ENCODE data around the gene LSM2. TPM values are rescaled to one million over a fixed set of nuclear protein-coding genes. Genes with fewer than 3 reads are reported as not detected.
"Not testable (repeated sequence)": the region's sequence is repeated elsewhere in the genome, so short reads cannot be mapped to it uniquely, and the experiment has no call there.

The LSM2 gene
- polyA plus RNA-seq, 2 donors, result 25.6 to 42.9 TPM

- 0 to 1% methylated on average over 48 to 52 of the region's 56 CpGs for WGBS, 2 donors
- Histone ChIP-seq H3K36me3 (ENCODE audit: control insufficient read depth in 2 of 2, insufficient read depth in 2 of 2, low read length in 1 of 2) (no peaks in the 10 kb centered on the region), H3K9me3 (ENCODE audit: control insufficient read depth in 2 of 2, insufficient read depth in 1 of 2, low read depth in 1 of 2, low read length in 1 of 2) (no peaks in the 10 kb centered on the region), H3K27ac (ENCODE audit: low read depth in 2 of 2, low read length in 1 of 2) (peak within 1 kb of the TSS; percentile 96 to 99), H3K4me1 (ENCODE audit: control insufficient read depth in 2 of 2, insufficient read depth in 2 of 2, low read length in 1 of 2) (peaks cover 0 to 5% of the 10 kb centered on the region in 2 donors), H3K27me3 (ENCODE audit: control insufficient read depth in 1 of 2, insufficient read depth in 2 of 2, low read length in 2 of 2) (no peaks in the 10 kb centered on the region), H3K4me3 (ENCODE audit: low read depth in 1 of 2, low read length in 2 of 2) (peak within 1 kb of the TSS; percentile 77 to 84)
Measured at GRCh38 chr6:31827286-31828079, 20.7 kb upstream of the LSM2 start, which contains the start of gene HSPA1B. Gene HSPA1B, plus strand, starts transcription at chr6:31827738. Its CDS starts 213 bp downstream, at chr6:31827951.

GRCh38 chr6:31826793-31827285, 20.1 kb upstream of the LSM2 start:
- WGBS, 2 donors, result 1% methylated on average over 13 of the region's 13 CpGs
- Histone ChIP-seq H3K4me3 (ENCODE audit: low read depth in 1 of 2, low read length in 2 of 2) (peak overlapping the region; percentile 77 to 84), H3K4me1 (ENCODE audit: control insufficient read depth in 2 of 2, insufficient read depth in 2 of 2, low read length in 1 of 2) (peaks cover 0 to 5% of the 10 kb centered on the region in 2 donors), H3K27ac (ENCODE audit: low read depth in 2 of 2, low read length in 1 of 2) (peak overlapping the region; percentile 96 to 99), H3K9me3 (ENCODE audit: control insufficient read depth in 2 of 2, insufficient read depth in 1 of 2, low read depth in 1 of 2, low read length in 1 of 2) (no peaks in the 10 kb centered on the region), H3K27me3 (ENCODE audit: control insufficient read depth in 1 of 2, insufficient read depth in 2 of 2, low read length in 2 of 2) (no peaks in the 10 kb centered on the region), H3K36me3 (ENCODE audit: control insufficient read depth in 2 of 2, insufficient read depth in 2 of 2, low read length in 1 of 2) (no peaks in the 10 kb centered on the region)

DNA sequence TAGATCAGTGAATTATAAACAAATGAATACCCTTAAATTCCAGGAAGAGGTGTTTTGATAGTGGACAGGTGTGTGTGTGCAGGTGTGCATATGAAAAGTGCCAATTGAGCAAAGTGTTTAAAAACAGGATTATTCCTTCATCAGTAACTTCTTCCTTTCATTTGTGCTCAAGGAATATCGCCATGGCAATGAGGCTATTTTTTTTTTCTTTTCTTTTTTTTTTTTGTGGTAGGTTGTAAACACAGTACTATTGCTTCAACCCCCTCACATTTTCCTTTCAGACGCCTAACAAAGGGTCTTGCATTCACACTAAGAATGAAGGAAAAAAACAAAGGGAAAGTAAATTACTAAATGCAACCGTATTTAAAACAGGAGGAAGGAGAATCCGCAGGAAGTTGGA, 18.8 kb upstream of the LSM2 start:
- Histone ChIP-seq H3K27me3 (ENCODE audit: control insufficient read depth in 1 of 2, insufficient read depth in 2 of 2, low read length in 2 of 2) (no peaks in the 10 kb centered on the region), H3K36me3 (ENCODE audit: control insufficient read depth in 2 of 2, insufficient read depth in 2 of 2, low read length in 1 of 2) (no peaks in the 10 kb centered on the region), H3K9me3 (ENCODE audit: control insufficient read depth in 2 of 2, insufficient read depth in 1 of 2, low read depth in 1 of 2, low read length in 1 of 2) (no peaks in the 10 kb centered on the region), H3K27ac (ENCODE audit: low read depth in 2 of 2, low read length in 1 of 2) (peak overlapping the region; percentile 96 to 99), H3K4me1 (ENCODE audit: control insufficient read depth in 2 of 2, insufficient read depth in 2 of 2, low read length in 1 of 2) (peaks cover 0 to 2% of the 10 kb centered on the region in 2 donors), H3K4me3 (ENCODE audit: low read depth in 1 of 2, low read length in 2 of 2) (no peak overlapping the region)
- 38 to 47% methylated on average over 4 of the region's 4 CpGs for WGBS, 2 donors

- WGBS, 2 donors, result 53 to 63% methylated on average over 9 of the region's 9 CpGs
- not testable (repeated sequence) for H3K27me3 ChIP-seq (ENCODE audit: control insufficient read depth in 1 of 2, insufficient read depth in 2 of 2, low read length in 2 of 2); H3K4me3 ChIP-seq (ENCODE audit: low read depth in 1 of 2, low read length in 2 of 2); H3K9me3 ChIP-seq (ENCODE audit: control insufficient read depth in 2 of 2, insufficient read depth in 1 of 2, low read depth in 1 of 2, low read length in 1 of 2); H3K36me3 ChIP-seq (ENCODE audit: control insufficient read depth in 2 of 2, insufficient read depth in 2 of 2, low read length in 1 of 2); H3K4me1 ChIP-seq (ENCODE audit: control insufficient read depth in 2 of 2, insufficient read depth in 2 of 2, low read length in 1 of 2)
- peak overlapping the region; percentile 80 to 89 for H3K27ac ChIP-seq (ENCODE audit: low read depth in 2 of 2, low read length in 1 of 2)
Measured at GRCh38 chr6:31823592-31824196, 16.9 kb upstream of the LSM2 start.

DNA sequence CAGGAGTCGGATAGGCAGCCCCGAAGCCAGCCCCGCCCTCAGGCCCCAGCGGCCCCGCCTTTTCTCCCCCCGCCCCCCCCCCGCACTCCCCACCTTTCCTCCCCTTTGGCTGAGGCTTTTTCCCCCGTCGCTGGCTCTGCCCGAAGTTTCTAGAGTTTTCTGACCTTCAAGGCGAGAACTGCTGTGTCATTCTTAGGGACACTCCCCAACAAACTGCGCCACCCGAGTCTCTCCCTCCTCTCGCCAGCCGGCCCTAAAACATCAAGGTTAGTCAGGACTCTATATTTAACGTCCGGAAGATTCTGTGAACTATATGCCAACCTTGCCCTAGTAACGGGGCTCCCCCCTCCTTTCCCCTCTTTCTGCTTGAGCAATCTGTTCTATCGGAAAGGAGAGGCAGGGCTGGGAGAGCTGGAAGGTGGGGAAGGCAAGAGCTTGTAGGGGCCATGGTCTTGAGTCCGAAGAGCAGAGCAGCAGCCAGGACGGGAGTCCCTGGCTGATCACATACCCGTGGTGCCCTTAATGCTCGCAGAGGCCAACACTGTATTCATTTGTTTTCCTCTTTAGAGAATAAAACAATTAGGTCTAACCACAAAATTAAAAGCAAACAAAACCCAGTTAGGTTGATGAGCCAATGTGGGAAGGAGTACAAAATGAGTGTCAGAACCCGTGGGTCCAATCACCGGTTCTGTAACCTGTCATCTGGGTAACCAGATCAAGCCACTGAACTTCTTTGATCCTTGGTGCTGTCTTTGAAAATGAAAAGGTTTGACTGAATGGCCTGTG, 15.5 kb upstream of the LSM2 start:
- H3K27ac ChIP-seq (ENCODE audit: low read depth in 2 of 2, low read length in 1 of 2), result peak overlapping the region; percentile 98 to 100
- H3K36me3 ChIP-seq (ENCODE audit: control insufficient read depth in 2 of 2, insufficient read depth in 2 of 2, low read length in 1 of 2), result no peaks in the 10 kb centered on the region
- whole genome bisulfite sequencing, 2 donors, result 0 to 1% methylated on average over 20 to 25 of the region's 25 CpGs
- no peaks in the 10 kb centered on the region for H3K27me3 ChIP-seq (ENCODE audit: control insufficient read depth in 1 of 2, insufficient read depth in 2 of 2, low read length in 2 of 2)
- peaks cover 0 to 2% of the 10 kb centered on the region in 2 donors for H3K4me1 ChIP-seq (ENCODE audit: control insufficient read depth in 2 of 2, insufficient read depth in 2 of 2, low read length in 1 of 2)
- H3K9me3 ChIP-seq (ENCODE audit: control insufficient read depth in 2 of 2, insufficient read depth in 1 of 2, low read depth in 1 of 2, low read length in 1 of 2), result no peaks in the 10 kb centered on the region
- H3K4me3 ChIP-seq (ENCODE audit: low read depth in 1 of 2, low read length in 2 of 2), result peak overlapping the region; percentile 41 to 51

GRCh38 chr6:31821301-31822035, 14.7 kb upstream of the LSM2 start:
- peak overlapping the region; percentile 98 to 100 for H3K27ac ChIP-seq (ENCODE audit: low read depth in 2 of 2, low read length in 1 of 2)
- H3K27me3 ChIP-seq (ENCODE audit: control insufficient read depth in 1 of 2, insufficient read depth in 2 of 2, low read length in 2 of 2), result no peaks in the 10 kb centered on the region
- H3K4me1 ChIP-seq (ENCODE audit: control insufficient read depth in 2 of 2, insufficient read depth in 2 of 2, low read length in 1 of 2), result peaks cover 0 to 2% of the 10 kb centered on the region in 2 donors
- 3% methylated on average over 39 of the region's 39 CpGs for WGBS, 2 donors
- no peaks in the 10 kb centered on the region for H3K36me3 ChIP-seq (ENCODE audit: control insufficient read depth in 2 of 2, insufficient read depth in 2 of 2, low read length in 1 of 2)
- peak overlapping the region; percentile 44 to 51 for H3K4me3 ChIP-seq (ENCODE audit: low read depth in 1 of 2, low read length in 2 of 2)
- H3K9me3 ChIP-seq (ENCODE audit: control insufficient read depth in 2 of 2, insufficient read depth in 1 of 2, low read depth in 1 of 2, low read length in 1 of 2), result no peaks in the 10 kb centered on the region

DNA sequence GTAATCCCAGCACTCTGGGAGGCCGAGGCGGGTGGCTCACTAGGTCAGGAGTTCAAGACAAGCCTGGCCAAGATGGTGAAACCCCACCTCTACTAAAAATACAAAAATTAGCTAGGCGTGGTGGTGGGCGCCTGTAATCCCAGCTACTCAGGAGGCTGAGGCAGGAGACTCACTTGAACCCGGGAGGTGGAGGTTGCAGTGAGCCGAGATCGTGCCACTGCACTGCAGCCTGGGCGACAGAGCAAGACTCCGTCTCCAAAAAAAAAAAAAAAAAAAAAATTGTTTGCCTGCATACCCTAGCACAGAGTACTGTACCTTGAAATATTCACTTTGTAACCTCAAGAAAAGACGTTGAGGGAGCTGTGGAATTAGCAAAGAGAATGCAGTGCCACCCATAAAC, 13.6 kb upstream of the LSM2 start:
- not testable (repeated sequence) for H3K4me3 ChIP-seq (ENCODE audit: low read depth in 1 of 2, low read length in 2 of 2); H3K4me1 ChIP-seq (ENCODE audit: control insufficient read depth in 2 of 2, insufficient read depth in 2 of 2, low read length in 1 of 2); H3K36me3 ChIP-seq (ENCODE audit: control insufficient read depth in 2 of 2, insufficient read depth in 2 of 2, low read length in 1 of 2); H3K9me3 ChIP-seq (ENCODE audit: control insufficient read depth in 2 of 2, insufficient read depth in 1 of 2, low read depth in 1 of 2, low read length in 1 of 2); H3K27me3 ChIP-seq (ENCODE audit: control insufficient read depth in 1 of 2, insufficient read depth in 2 of 2, low read length in 2 of 2)
- 64 to 68% methylated on average over 10 of the region's 10 CpGs for WGBS, 2 donors
- peak overlapping the region; percentile 37 to 58 for H3K27ac ChIP-seq (ENCODE audit: low read depth in 2 of 2, low read length in 1 of 2)

DNA sequence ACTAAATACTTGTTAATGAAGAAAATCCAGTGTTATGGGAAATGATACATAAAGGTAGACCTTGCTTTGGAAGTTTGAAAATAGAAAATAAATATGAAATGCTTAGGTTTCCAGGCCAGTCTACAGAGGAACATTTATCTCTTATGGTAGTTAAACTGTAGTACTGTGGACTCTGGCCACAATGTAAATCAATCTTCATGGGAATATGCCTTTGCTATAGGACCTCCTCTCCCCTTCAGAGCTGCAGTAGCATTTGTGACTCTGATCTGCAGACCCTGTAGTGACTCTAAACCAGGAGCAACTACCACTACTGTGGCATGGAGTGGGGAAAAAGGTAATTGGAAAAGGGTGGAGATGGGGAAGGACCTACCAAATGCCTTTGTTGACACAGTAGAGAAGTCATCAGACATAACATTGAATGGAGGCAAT, 13.1 kb upstream of the LSM2 start:
- H3K27ac ChIP-seq (ENCODE audit: low read depth in 2 of 2, low read length in 1 of 2), result peak overlapping the region; percentile 53 to 76
- H3K4me3 ChIP-seq (ENCODE audit: low read depth in 1 of 2, low read length in 2 of 2), result no peak overlapping the region
- peaks cover 2% of the 10 kb centered on the region in 2 donors for H3K4me1 ChIP-seq (ENCODE audit: control insufficient read depth in 2 of 2, insufficient read depth in 2 of 2, low read length in 1 of 2)

More for the DNA sequence above, 13.1 kb upstream of the LSM2 start:
- H3K9me3 ChIP-seq (ENCODE audit: control insufficient read depth in 2 of 2, insufficient read depth in 1 of 2, low read depth in 1 of 2, low read length in 1 of 2), result no peaks in the 10 kb centered on the region
- H3K27me3 ChIP-seq (ENCODE audit: control insufficient read depth in 1 of 2, insufficient read depth in 2 of 2, low read length in 2 of 2), result no peaks in the 10 kb centered on the region
- H3K36me3 ChIP-seq (ENCODE audit: control insufficient read depth in 2 of 2, insufficient read depth in 2 of 2, low read length in 1 of 2), result no peaks in the 10 kb centered on the region
